ENCODE data around the gene SDHC. TPM values are rescaled to one million over a fixed set of nuclear protein-coding genes. Genes with fewer than 3 reads are reported as not detected.
"Not testable (repeated sequence)": the region's sequence is repeated elsewhere in the genome, so short reads cannot be mapped to it uniquely, and the experiment has no call there.

The SDHC gene
- polyA plus RNA-seq, 3 donors: 208 to 350 (median 323) TPM

- intact Hi-C loops (cut with micrococcal nuclease): loop anchor here in 1 of 2 donors (5.0 to 10.0 kb wide), 2 partner anchors 75 to 188 kb away; partner anchors contain the start of genes NDUFS2 and SDHC
- peak overlapping the region; percentile 78 for H3K4me2 ChIP-seq (replicated peaks; ENCODE audit: extremely low read depth, low read length, poor library complexity, severe bottlenecking)
- H2AFZ ChIP-seq (ENCODE audit: insufficient read depth, low read depth, low read length, poor library complexity, severe bottlenecking): peak overlapping the region; percentile 80
- H3K4me1 Mint-ChIP-seq: peaks cover 21% of the 10 kb centered on the region
- DNase-seq: peak; percentile 98 to 99 (median 99)
- peak overlapping the region; percentile 77 for H3K9ac ChIP-seq (ENCODE audit: insufficient read depth, low read length, poor library complexity, severe bottlenecking)
- peaks cover 0 to 10% (median 8%) of the 10 kb centered on the region in 3 donors for H3K27me3 Mint-ChIP-seq (ENCODE audit: low read depth in 3 of 3)
- no peak for TF ChIP-seq CTCF (IDR thresholded peaks at IDR 0.05)
- no peaks in the 10 kb centered on the region for H3K9me3 Mint-ChIP-seq
- no peaks in the 10 kb centered on the region for H3K79me2 ChIP-seq (ENCODE audit: insufficient read depth, low read length)
- peaks cover 0 to 2% of the 10 kb centered on the region in 2 donors for H3K36me3 Mint-ChIP-seq
- WGBS (ENCODE audit: insufficient coverage): under 1% methylated on average over 62 of the region's 79 CpGs
- H3K36me3 ChIP-seq (replicated peaks in 1 of 2; ENCODE audit: control insufficient read depth in 1 of 2, insufficient read depth in 2 of 2, low read length in 2 of 2): no peaks in the 10 kb centered on the region
- H3K4me3 ChIP-seq (replicated peaks in 1 of 3; ENCODE audit: low read depth in 2 of 3, low read length in 3 of 3): peak overlapping the region; percentile 61 to 72 (median 64)
- H4K20me1 ChIP-seq (ENCODE audit: insufficient read depth, low read length): no peaks in the 10 kb centered on the region
- H3K4me1 ChIP-seq (ENCODE audit: control insufficient read depth in 1 of 2, insufficient read depth in 2 of 2, low read length in 2 of 2): peaks cover 12 to 23% of the 10 kb centered on the region in 2 donors
- peak overlapping the region; percentile 78 to 89 for H3K4me3 Mint-ChIP-seq
- H3K27me3 ChIP-seq (ENCODE audit: control insufficient read depth in 2 of 2, insufficient read depth in 2 of 2, low read length in 2 of 2): no peaks in the 10 kb centered on the region
- no peaks in the 10 kb centered on the region for H3K9me3 ChIP-seq (replicated peaks in 1 of 2; ENCODE audit: control insufficient read depth in 1 of 2, insufficient read depth in 1 of 2, low read length in 2 of 2)
- peak overlapping the region; percentile 96 to 98 for H3K27ac ChIP-seq (ENCODE audit: low read depth in 1 of 2, low read length in 2 of 2)
- H3K27ac Mint-ChIP-seq: peak overlapping the region; percentile 94 to 97 (median 97)
These were observed 75.7 kb downstream of the SDHC start for GRCh38 chr1:161389691-161390558.

- intact Hi-C loops (cut with micrococcal nuclease): no loop called here
- peak overlapping the region; percentile 78 to 89 for H3K4me3 Mint-ChIP-seq
- no peaks in the 10 kb centered on the region for H3K9me3 ChIP-seq (replicated peaks in 1 of 2; ENCODE audit: control insufficient read depth in 1 of 2, insufficient read depth in 1 of 2, low read length in 2 of 2)
- WGBS (ENCODE audit: insufficient coverage): 0% methylated on average over 8 of the region's 13 CpGs
- H3K4me1 Mint-ChIP-seq: peaks cover 21% of the 10 kb centered on the region
- peaks cover 0 to 2% of the 10 kb centered on the region in 2 donors for H3K36me3 Mint-ChIP-seq
- H3K9ac ChIP-seq (ENCODE audit: insufficient read depth, low read length, poor library complexity, severe bottlenecking): peak overlapping the region; percentile 64
- peaks cover 2 to 15% (median 8%) of the 10 kb centered on the region in 3 donors for H3K27me3 Mint-ChIP-seq (ENCODE audit: low read depth in 3 of 3)
- peak overlapping the region; percentile 78 for H3K4me2 ChIP-seq (replicated peaks; ENCODE audit: extremely low read depth, low read length, poor library complexity, severe bottlenecking)
- H3K9me3 Mint-ChIP-seq: no peaks in the 10 kb centered on the region
- H4K20me1 ChIP-seq (ENCODE audit: insufficient read depth, low read length): no peaks in the 10 kb centered on the region
- TF ChIP-seq CTCF (IDR thresholded peaks at IDR 0.05): no peak
- no peaks in the 10 kb centered on the region for H3K27me3 ChIP-seq (ENCODE audit: control insufficient read depth in 2 of 2, insufficient read depth in 2 of 2, low read length in 2 of 2)
- H3K27ac ChIP-seq (ENCODE audit: low read depth in 1 of 2, low read length in 2 of 2): peak overlapping the region; percentile 63 to 79
- DNase-seq: no peak
- no peaks in the 10 kb centered on the region for H3K79me2 ChIP-seq (ENCODE audit: insufficient read depth, low read length)
- peak overlapping the region; percentile 78 to 97 (median 88) for H3K27ac Mint-ChIP-seq
- H3K4me1 ChIP-seq (ENCODE audit: control insufficient read depth in 1 of 2, insufficient read depth in 2 of 2, low read length in 2 of 2): peaks cover 12 to 23% of the 10 kb centered on the region in 2 donors
- H3K36me3 ChIP-seq (replicated peaks in 1 of 2; ENCODE audit: control insufficient read depth in 1 of 2, insufficient read depth in 2 of 2, low read length in 2 of 2): no peaks in the 10 kb centered on the region
- peak overlapping the region; percentile 76 for H2AFZ ChIP-seq (ENCODE audit: insufficient read depth, low read depth, low read length, poor library complexity, severe bottlenecking)
- H3K4me3 ChIP-seq (replicated peaks in 1 of 3; ENCODE audit: low read depth in 2 of 3, low read length in 3 of 3): peak overlapping the region; percentile 60 to 71 (median 61)
These were observed 76.3 kb downstream of the SDHC start for GRCh38 chr1:161390559-161390858.

- WGBS (ENCODE audit: insufficient coverage): 100% methylated on average over 7 of the region's 7 CpGs
- H2AFZ ChIP-seq (ENCODE audit: insufficient read depth, low read depth, low read length, poor library complexity, severe bottlenecking); H3K4me3 ChIP-seq (replicated peaks in 1 of 3; ENCODE audit: low read depth in 2 of 3, low read length in 3 of 3); DNase-seq; H3K9ac ChIP-seq (ENCODE audit: insufficient read depth, low read length, poor library complexity, severe bottlenecking); H3K36me3 ChIP-seq (replicated peaks in 1 of 2; ENCODE audit: control insufficient read depth in 1 of 2, insufficient read depth in 2 of 2, low read length in 2 of 2); H3K27me3 ChIP-seq (ENCODE audit: control insufficient read depth in 2 of 2, insufficient read depth in 2 of 2, low read length in 2 of 2); H3K9me3 ChIP-seq (replicated peaks in 1 of 2; ENCODE audit: control insufficient read depth in 1 of 2, insufficient read depth in 1 of 2, low read length in 2 of 2); H3K27ac ChIP-seq (ENCODE audit: low read depth in 1 of 2, low read length in 2 of 2); H3K79me2 ChIP-seq (ENCODE audit: insufficient read depth, low read length); H3K9me3 Mint-ChIP-seq; H4K20me1 ChIP-seq (ENCODE audit: insufficient read depth, low read length); H3K36me3 Mint-ChIP-seq; intact Hi-C loops (cut with micrococcal nuclease): not testable (repeated sequence)
- Histone ChIP-seq H3K4me2 (replicated peaks; ENCODE audit: extremely low read depth, low read length, poor library complexity, severe bottlenecking) (peak overlapping the region; percentile 78), H3K4me1 (ENCODE audit: control insufficient read depth in 1 of 2, insufficient read depth in 2 of 2, low read length in 2 of 2) (peaks cover 12 to 22% of the 10 kb centered on the region in 2 donors)
- H3K4me1 Mint-ChIP-seq: peaks cover 20% of the 10 kb centered on the region
- peaks cover 2 to 14% (median 8%) of the 10 kb centered on the region in 3 donors for H3K27me3 Mint-ChIP-seq (ENCODE audit: low read depth in 3 of 3)
- H3K4me3 Mint-ChIP-seq: peak overlapping the region in 1 of 2 donors; percentile 46
- peak overlapping the region in 3 of 7 donors; percentile 78 to 97 (median 85) for H3K27ac Mint-ChIP-seq
These were observed 77.0 kb downstream of the SDHC start for GRCh38 chr1:161391136-161391535.
